ENCODE data around the gene PROM1. TPM values are rescaled to one million over a fixed set of nuclear protein-coding genes. Genes with fewer than 3 reads are reported as not detected.

PROM1 gene
- total and polyA plus RNA-seq, 2 of the 4 experiments (the other 2 are of a cell fraction), result not detected

- ChIA-PET POLR2A (ENCODE audit: unreplicated experiment) (no interaction called here), CTCF (interaction anchor here (0.7 to 1.4 kb wide), 4 partner anchors 8 to 196 kb away, joined by 3 to 8 read pairs (median 5); no protein-coding TSS in a partner anchor)
- peaks cover 17% of the 10 kb centered on the region for H3K27me3 ChIP-seq (ENCODE audit: control insufficient read depth, insufficient read depth, low read length)
- DNase-seq (no peak), ATAC-seq (ENCODE audit: low read depth) (no peak; the same call in 1 of the 2 replicates)
- no peak overlapping the region for H3K4me2 ChIP-seq (ENCODE audit: low read depth, low read length)
- H3K36me3 ChIP-seq (ENCODE audit: control insufficient read depth, insufficient read depth, low read length), result no peaks in the 10 kb centered on the region
- H2BK120ac ChIP-seq (ENCODE audit: low read depth, low read length), result no peak overlapping the region
- no peaks in the 10 kb centered on the region for H3K9me3 ChIP-seq (ENCODE audit: control insufficient read depth, insufficient read depth, low read length)
- no peak overlapping the region for H3K27ac ChIP-seq (ENCODE audit: insufficient read depth, low read length)
- no peak overlapping the region for H3K14ac ChIP-seq (replicated peaks; ENCODE audit: low read depth, low read length)
- no peak overlapping the region for H3K9ac ChIP-seq (ENCODE audit: low read depth, low read length)
- dilution Hi-C loops (cut with HindIII; ENCODE audit: low sequenced_read_pairs, unreplicated experiment), result no loop called here
- H3K18ac ChIP-seq (ENCODE audit: low read depth, low read length), result no peak overlapping the region
- no peak overlapping the region for H2AK9ac ChIP-seq (replicated peaks; ENCODE audit: low read depth, low read length, poor library complexity)
- H3K4me1 ChIP-seq (ENCODE audit: control insufficient read depth, insufficient read depth, low read length), result no peaks in the 10 kb centered on the region
- no peak overlapping the region for H3K4ac ChIP-seq (ENCODE audit: low read depth, low read length)
- 59% methylated on average over 9 of the region's 12 CpGs; no CpG with 5 or more reads in 1 of the 2 experiments for WGBS, 2 experiments (ENCODE audit: extremely low coverage in 2 of 2, insufficient read length in 1 of 2)
- H2BK5ac ChIP-seq (ENCODE audit: low read depth, low read length, poor library complexity, severe bottlenecking), result no peak overlapping the region
- no peaks in the 10 kb centered on the region for H4K20me1 ChIP-seq (ENCODE audit: insufficient read depth, low read length)
- H3K9me1 ChIP-seq (ENCODE audit: insufficient read depth, low read length), result no peaks in the 10 kb centered on the region
- in situ Hi-C loops (cut with MboI; ENCODE audit: low sequenced_read_pairs), result no loop called here
- H4K91ac ChIP-seq (ENCODE audit: insufficient read depth, low read depth, low read length), result no peak overlapping the region
- no peak overlapping the region for H2AK5ac ChIP-seq (ENCODE audit: low read depth, low read length)
- no peak overlapping the region for H3K56ac ChIP-seq (ENCODE audit: extremely low read depth, insufficient read depth, low read length)
- H4K5ac ChIP-seq (ENCODE audit: low read depth, low read length), result no peak overlapping the region
- no peak overlapping the region for H3K23ac ChIP-seq (ENCODE audit: low read depth, low read length)
- H3K79me1 ChIP-seq (ENCODE audit: low read depth in 1 of 2, low read length in 2 of 2), result no peaks in the 10 kb centered on the region
- BruUV-seq (replicated peaks), result no TSS peak
- intact Hi-C loops (cut with micrococcal nuclease), result loop anchor here (1.0 to 10.0 kb wide), 6 partner anchors 38 to 766 kb away; partner anchors contain the start of gene FGFBP2
- TF ChIP-seq RAD21 (IDR thresholded peaks at IDR 0.05; ENCODE audit: low read length), result no peak
- no peak for TF ChIP-seq USF2 (IDR thresholded peaks at IDR 0.05; ENCODE audit: low read depth, low read length)
- no peak for TF ChIP-seq RFX5 (IDR thresholded peaks at IDR 0.05; ENCODE audit: low read depth, low read length)
- TF ChIP-seq CEBPB (IDR thresholded peaks at IDR 0.05; ENCODE audit: low read depth, low read length), result no peak
- TF ChIP-seq ELK1 (IDR thresholded peaks at IDR 0.05; ENCODE audit: borderline replicate concordance, low read depth, low read length), result no peak
- no peak overlapping the region for H4K8ac ChIP-seq (ENCODE audit: low read depth in 2 of 2, low read length in 2 of 2)
- H2BK15ac ChIP-seq (ENCODE audit: low read depth, low read length), result no peak overlapping the region
- no peak overlapping the region for H3K4me3 ChIP-seq (ENCODE audit: insufficient read depth, low read depth, low read length)
- no peak overlapping the region for H2BK20ac ChIP-seq (ENCODE audit: low read depth, low read length)
- peak overlapping the region; percentile 34 for H2AFZ ChIP-seq (replicated peaks; ENCODE audit: low read length, poor library complexity)
Measured at GRCh38 chr4:16000708-16001483, 82.9 kb downstream of the PROM1 start.
